HuH-7.5 (cell line): ENCODE data around the gene ZNF813.
"Not testable (repeated sequence)": the region's sequence is repeated elsewhere in the genome, so short reads cannot be mapped to it uniquely, and the experiment has no call there.

Experiments used
- DNase-seq: peaks from one replicate; pipeline ENCODE4 v3.0.0; 2011; ENCODE audit warnings: low spot score

ZNF813 gene

DNA sequence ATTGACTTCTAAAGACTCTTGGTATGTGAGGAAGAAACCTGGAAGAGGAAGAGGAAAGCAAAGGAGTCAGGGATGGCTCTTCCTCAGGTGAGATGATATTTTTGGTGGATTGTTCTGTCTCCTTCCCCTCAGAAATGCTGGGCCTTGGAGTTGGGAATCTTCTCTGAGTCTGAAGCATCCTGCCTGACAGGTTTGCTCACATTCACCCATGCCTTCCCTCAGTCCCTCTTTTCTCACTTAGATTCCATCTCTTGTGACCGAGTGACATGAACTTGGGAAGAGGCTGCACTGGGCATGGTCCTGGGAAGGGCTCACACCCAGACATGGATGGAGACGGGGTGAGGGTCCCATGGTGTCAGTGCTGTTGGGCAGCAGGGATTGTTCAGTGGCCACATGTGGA, 16.2 kb downstream of the ZNF813 start:
- not testable (repeated sequence) for DNase-seq

DNA sequence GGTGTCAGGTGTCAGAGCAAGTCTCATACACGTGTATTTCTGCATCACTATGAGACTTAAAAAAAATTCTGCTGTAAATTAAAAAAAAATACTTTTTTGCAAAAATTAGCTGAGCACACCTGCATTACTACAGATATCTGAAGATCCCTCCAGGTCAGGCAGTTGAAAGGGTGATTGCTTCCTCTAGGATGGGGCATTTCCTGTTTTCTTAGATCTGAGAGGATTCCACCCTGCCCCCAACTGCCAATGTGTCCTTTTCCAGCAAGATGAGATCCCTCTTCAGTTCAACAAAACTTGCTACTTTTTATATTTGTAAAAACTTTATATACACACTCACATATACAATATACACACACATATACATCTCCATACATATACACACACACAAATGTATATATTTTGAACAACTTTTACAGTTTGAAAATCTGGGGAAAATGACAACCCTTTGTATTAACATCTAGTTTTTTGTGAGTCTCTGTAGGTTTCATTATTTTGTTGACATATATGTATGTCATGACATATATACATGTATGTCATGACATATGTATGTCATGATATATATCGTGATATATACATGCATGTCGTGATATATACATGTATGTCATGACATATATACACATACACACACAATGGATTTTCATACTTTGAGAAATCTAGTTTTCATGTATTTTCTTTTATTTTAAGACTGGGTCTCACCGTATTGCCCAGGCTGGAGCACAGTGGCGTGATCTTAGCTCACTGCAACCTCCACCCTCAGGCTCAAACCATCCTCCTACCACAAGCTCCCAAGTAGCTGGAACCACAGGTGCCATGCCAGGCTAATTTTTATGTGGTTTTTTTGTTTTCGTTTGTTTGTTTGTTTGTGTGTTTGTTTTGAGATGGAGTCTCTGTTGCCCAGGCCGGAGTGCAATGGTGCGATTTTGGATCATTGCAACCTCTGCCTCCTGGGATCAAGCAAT, 17.8 kb downstream of the ZNF813 start:
- no peak for DNase-seq

DNA sequence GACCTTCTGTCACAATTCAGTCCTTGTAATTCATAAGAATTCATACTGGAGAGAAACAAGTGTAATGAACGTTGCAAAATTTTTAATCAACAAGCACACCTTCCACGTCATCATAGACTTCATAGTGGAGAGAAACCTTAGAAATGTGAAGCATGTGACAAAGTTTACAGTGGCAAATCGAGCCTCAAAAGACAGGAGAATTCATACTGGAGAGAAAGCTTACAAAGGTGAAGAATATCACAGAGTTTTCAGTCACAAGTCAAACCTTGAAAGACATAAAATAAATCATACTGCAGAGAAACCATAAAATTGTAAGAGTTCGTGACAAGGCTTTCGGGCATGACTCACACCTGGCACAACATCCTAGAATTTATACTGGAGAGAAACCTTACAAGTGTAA, 24.6 kb downstream of the ZNF813 start:
- DNase-seq = no peak

DNA sequence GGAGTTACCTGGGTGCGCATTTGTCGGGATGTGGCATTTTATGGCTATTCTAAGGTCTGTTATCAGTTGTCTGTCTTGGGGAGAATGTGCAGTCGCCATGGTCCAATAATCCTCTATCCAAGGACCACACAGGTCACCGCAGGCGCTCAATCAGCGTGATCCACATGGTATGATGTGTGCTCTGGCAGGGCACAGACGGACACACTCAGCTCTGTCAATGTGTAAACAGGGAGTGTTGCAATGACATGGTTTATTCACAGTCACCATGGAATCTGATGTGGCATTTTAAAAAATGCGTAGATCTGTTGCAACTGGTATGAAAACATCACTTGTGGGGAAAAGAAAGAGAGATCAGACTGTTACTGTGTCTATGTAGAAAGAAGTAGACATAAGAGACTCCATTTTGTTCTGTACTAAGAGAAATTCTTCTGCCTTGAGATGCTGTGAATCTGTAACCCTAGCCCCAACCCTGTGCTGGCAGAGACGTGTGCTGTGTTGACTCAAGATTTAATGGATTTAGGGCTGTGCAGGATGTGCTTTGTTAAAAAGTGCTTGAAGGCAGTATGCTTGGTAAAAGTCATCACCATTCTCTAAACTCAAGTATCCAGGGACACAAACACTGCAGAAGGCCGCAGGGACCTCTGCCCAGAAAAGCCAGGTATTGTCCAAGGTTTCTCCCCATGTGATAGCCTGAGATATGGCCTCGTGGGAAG, 29.9 kb downstream of the ZNF813 start:
- DNase-seq = not testable (repeated sequence)

- DNase-seq = not testable (repeated sequence)
These were observed 30.5 kb downstream of the ZNF813 start for GRCh38 chr19:53498024-53498395.

DNA sequence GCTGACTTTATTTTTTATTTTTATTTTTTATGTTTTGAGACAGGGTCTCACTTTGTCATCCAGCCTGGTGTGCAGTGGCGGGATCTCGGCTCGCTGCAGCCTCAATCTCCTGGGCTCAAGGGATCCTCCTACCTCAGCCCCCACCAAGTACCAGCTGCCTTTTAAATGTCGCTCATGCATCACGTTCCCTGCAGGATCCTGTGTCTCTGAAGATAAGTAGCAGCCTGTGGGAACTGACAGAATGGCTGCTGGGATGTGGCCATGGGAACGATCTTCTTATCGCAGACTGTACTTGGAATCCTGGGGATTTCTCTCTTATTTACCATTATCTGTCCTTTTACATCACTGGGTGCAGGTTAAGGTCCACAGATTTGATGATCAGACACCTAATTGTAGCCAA, 35.6 kb downstream of the ZNF813 start:
- DNase-seq = not testable (repeated sequence)

DNA sequence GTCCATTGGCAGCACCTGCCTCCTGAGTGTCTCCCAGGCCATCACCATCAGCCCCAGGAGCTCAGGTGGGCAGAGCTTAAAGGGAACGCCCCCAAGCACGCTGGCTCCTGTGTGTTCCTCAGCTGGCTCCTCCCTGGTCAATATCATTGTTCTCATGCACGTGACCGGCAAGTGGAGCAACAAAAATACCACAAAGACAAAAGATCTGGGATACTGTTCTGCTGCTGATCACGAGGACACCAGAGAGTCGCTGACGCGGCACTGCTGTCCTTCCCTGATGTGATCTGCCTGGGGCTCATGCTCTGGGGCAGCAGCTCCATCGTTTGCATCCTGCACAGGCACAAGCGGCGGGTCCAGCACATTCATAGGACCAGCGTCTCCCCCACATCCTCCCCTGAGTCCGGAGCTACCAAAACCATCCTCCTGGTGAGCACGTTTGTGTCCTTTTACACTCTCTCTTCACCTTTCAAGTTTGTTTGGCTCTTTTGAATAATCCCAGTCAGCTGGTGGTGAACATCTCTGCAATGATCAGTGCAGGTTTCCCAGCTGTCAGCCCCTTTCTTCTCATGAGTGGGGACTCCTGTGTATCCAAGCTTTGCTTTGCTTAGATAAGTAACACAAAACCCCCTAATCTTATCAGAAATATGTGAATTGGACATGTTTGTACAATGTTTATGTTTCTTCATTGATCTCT, 36.3 kb downstream of the ZNF813 start:
- not testable (repeated sequence) for DNase-seq

- DNase-seq = not testable (repeated sequence)
These were observed 36.8 kb downstream of the ZNF813 start for GRCh38 chr19:53504365-53504703.

- DNase-seq = no peak
These were observed 37.4 kb downstream of the ZNF813 start for GRCh38 chr19:53504885-53505284.

DNA sequence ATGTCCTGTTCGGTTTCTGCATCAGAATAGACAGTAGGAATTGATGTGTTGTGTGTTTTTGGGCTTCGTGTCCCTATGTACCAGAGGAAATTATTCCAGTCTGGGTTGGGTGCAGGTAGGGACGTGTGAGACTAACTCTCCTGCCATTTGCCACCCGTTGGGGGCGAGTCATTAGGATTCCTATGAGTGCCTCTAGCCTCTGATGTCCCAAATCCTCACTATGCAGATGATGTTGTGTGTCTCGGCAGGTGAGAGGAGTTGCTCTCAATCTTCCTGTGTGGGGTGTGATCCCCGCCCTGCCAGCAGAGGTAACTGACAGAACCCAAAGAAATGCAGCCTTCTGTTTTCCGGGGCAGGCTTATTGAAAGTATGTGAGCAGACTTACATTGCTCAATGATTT, 39.2 kb downstream of the ZNF813 start:
- no peak for DNase-seq

DNA sequence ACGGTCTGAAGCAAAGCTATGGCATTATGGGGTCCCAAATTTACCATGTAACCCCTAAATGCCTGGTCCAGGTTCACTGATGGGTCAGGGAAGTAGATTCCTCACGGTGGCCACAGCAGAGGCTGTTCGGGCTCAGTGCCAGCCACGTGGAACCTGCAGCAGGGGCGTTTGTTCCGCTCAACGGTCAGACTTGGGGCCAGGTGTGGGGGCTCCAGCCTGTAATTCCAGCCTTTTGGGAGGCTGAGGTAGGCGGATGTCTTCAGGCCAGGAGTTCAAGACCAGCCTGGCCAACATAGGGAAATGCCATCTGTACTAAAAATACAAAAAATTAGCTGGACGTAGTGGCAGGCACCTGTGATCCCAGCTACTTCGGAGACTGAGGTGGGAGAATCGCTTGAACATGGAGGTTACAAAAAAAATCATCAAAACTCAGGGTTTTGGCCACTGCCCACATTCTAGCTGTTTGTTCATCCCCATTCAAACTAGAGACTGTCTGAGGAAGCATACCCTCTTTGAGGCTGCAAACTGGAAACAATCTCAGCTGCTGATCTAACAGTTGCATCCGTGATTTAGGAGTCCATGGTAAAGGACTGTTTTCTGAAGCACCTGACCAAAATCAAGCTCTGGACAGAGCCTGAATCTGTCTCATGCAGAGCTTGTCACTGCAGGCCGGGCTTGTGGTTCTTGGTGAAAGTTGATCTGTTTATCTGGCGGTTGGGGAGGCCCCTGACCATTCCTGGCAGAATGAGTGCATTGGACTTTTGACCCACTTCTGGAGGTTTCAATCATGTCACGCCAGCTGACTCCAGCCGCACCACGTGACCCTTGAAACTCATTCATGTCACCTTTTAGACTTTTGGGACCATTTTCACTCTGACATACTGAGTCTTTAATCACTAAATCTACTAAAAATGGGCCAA, 40.2 kb downstream of the ZNF813 start:
- DNase-seq = peak; percentile 12

GRCh38 chr19:53509443-53509842, 41.9 kb downstream of the ZNF813 start:
- DNase-seq = no peak

- DNase-seq = no peak
These were observed 42.3 kb downstream of the ZNF813 start for GRCh38 chr19:53509845-53510244.

- no peak for DNase-seq
These were observed 43.8 kb downstream of the ZNF813 start for GRCh38 chr19:53511357-53511756.

DNA sequence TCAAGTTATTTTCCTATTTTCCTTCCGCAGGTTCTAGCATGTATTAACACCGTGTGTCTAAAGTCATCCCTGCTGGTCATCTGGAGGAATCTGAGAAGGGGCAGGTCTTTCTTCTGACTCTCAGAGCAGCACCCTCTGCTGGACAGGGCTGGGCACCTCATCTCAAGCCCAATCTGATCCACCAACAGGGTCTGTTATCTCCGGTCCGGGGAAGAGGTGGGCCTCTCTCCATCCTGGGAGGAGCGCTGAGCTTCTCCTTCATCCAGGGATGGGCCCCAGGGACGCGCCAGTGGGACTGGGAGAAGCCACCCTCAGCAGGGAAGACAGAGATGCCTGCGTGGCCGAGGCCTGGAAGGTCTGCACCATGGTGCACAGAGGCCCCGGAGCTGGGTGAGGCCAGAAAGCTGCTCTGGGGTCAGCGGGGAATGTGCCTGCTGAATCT, 44.4 kb downstream of the ZNF813 start:
- DNase-seq = no peak

- DNase-seq = not testable (repeated sequence)
These were observed 47.5 kb downstream of the ZNF813 start for GRCh38 chr19:53515047-53515446.

GRCh38 chr19:53517114-53517741, 49.7 kb downstream of the ZNF813 start:
- DNase-seq = no peak

- DNase-seq = no peak
These were observed 50.6 kb downstream of the ZNF813 start for GRCh38 chr19:53518121-53518520.

DNA sequence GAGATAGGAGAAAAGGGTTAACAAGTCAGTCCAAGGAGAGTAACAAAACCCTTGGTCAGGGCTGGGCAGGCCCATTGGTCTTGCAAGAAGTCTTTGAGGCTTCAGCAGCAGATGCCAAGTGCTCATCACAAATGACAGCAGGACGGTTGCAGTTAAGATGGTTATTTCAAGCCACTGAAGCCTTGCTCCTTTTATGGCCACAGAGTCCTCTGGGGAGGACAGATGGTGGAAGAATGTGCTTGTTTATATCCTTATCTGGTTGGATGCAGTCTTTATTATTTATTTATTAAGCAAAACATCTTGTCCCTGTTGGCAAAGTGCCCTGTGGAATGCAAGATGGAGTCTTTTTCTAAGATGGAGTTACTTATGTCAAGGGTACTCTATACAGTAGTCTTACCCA, 51.2 kb downstream of the ZNF813 start:
- DNase-seq = no peak

- no peak for DNase-seq
These were observed 51.9 kb downstream of the ZNF813 start for GRCh38 chr19:53519446-53519845.

GRCh38 chr19:53520163-53520546, 52.6 kb downstream of the ZNF813 start:
- DNase-seq = no peak
